Endodermal cell (in vitro differentiated cells): ENCODE measurements around the gene SIMC1. TPM values are rescaled to one million over a fixed set of nuclear protein-coding genes. Genes with fewer than 3 reads are reported as not detected.
"Not testable (repeated sequence)": the region's sequence is repeated elsewhere in the genome, so short reads cannot be mapped to it uniquely, and the experiment has no call there.

Source experiments
- DNase-seq: peaks from one replicate; pipeline ENCODE4 v3.0.0-alpha.2; 2017
- H3K27ac ChIP-seq: 2 replicates; pipeline ENCODE4 v1.5.1; 2013; ENCODE audit warnings: mild to moderate bottlenecking, low read depth, low read length, moderate library complexity
- H3K27me3 ChIP-seq: 2 replicates; pipeline ENCODE4 v1.6.1; 2013; ENCODE audit warnings: mild to moderate bottlenecking, low read length, moderate library complexity; ENCODE audit not compliant: insufficient read depth, control insufficient read depth, poor library complexity, severe bottlenecking
- H3K36me3 ChIP-seq: 2 replicates; pipeline ENCODE4 v1.7.0; 2013; ENCODE audit warnings: mild to moderate bottlenecking, low read length, moderate library complexity; ENCODE audit not compliant: control insufficient read depth, insufficient read depth
- H3K4me1 ChIP-seq: one replicate; pipeline ENCODE4 v1.7.0; 2013; ENCODE audit warnings: low read length; ENCODE audit not compliant: control insufficient read depth, insufficient read depth
- H3K4me3 ChIP-seq: 2 replicates; pipeline ENCODE4 v1.5.1; 2013; ENCODE audit warnings: mild to moderate bottlenecking, low read length, moderate library complexity
- H3K9ac ChIP-seq: 2 replicates; pipeline ENCODE4 v1.6.1; 2013; ENCODE audit warnings: mild to moderate bottlenecking, low read length, moderate library complexity; ENCODE audit not compliant: poor library complexity, severe bottlenecking; ENCODE audit errors: extremely low read depth
- H3K9me3 ChIP-seq: 2 replicates; pipeline ENCODE4 v1.6.1; 2013; ENCODE audit warnings: mild to moderate bottlenecking, low read length, moderate library complexity; ENCODE audit not compliant: control insufficient read depth
- H3K27ac Mint-ChIP-seq: 2 replicates; pipeline ENCODE4 v1.8.0; 2020; ENCODE audit warnings: mixed read lengths
- H3K27me3 Mint-ChIP-seq: 2 replicates; pipeline ENCODE4 v1.8.0; 2021; ENCODE audit warnings: mild to moderate bottlenecking, mixed read lengths; ENCODE audit not compliant: insufficient read depth
- H3K36me3 Mint-ChIP-seq: 2 replicates; pipeline ENCODE4 v1.8.0; 2020; ENCODE audit warnings: low read depth, mixed read lengths
- H3K4me1 Mint-ChIP-seq: 2 replicates; pipeline ENCODE4 v1.8.0; 2020; ENCODE audit warnings: mixed read lengths
- H3K4me3 Mint-ChIP-seq: 2 replicates; pipeline ENCODE4 v1.8.0; 2020; ENCODE audit warnings: mild to moderate bottlenecking, moderate library complexity, mixed read lengths
- H3K9me3 Mint-ChIP-seq: 2 replicates; pipeline ENCODE4 v1.8.0; 2020; ENCODE audit warnings: mild to moderate bottlenecking, mixed read lengths
- WGBS, 2 experiments: methylation state at CpG; one replicate each; pipeline versions ENCODE4 v1.1.5 to v1.1.7; 2013; ENCODE audit warnings: missing lambda C conversion rate in 2 of 2, mixed read lengths in 1 of 2; ENCODE audit not compliant: insufficient coverage in 1 of 2, insufficient read length in 1 of 2; 5-methylcytosine and 5-hydroxymethylcytosine counted together
- total RNA-seq, 2 donors: library from RNA; stranded (reverse); fragmentation: NEBNext Ultra II Directional in 1 of 2; extraction: Animal tissue kit (Norgen Biotek cat#: 25700) in 1 of 2; gene quantifications; 2 replicates in 1 of 2; 3 replicates in 1 of 2; pipeline ENCODE4 v1.2.1, GENCODE V29; 2021
- TF ChIP-seq, protein P1 (sequence below): fragments of 200-600 bp; sonication (generic); conservative IDR thresholded peaks from 2 replicates; pipeline ENCODE4 v1.5.0; 2021; ENCODE audit warnings: antibody characterized with exemption, mild to moderate bottlenecking

Gene SIMC1
- total RNA-seq, 2 donors from 2014 or later = 23.5 to 35.8 TPM

GRCh38 chr5:176250691-176251090 lies 12.5 kb downstream of the SIMC1 start:
- not testable (repeated sequence) for H3K27ac ChIP-seq, H3K27ac Mint-ChIP-seq, H3K36me3 Mint-ChIP-seq, H3K4me1 ChIP-seq, H3K4me3 Mint-ChIP-seq, H3K36me3 ChIP-seq, H3K9ac ChIP-seq, H3K27me3 ChIP-seq, H3K27me3 Mint-ChIP-seq, H3K9me3 ChIP-seq, H3K4me1 Mint-ChIP-seq, DNase-seq, H3K4me3 ChIP-seq
- 93% methylated on average over 2 of the region's 2 CpGs; no CpG with 5 or more reads in 1 of the 2 experiments for WGBS, 2 experiments
- H3K9me3 Mint-ChIP-seq = peaks cover 32% of the 10 kb centered on the region

- H3K9ac ChIP-seq, H3K27me3 Mint-ChIP-seq, H3K4me3 ChIP-seq, H3K4me1 Mint-ChIP-seq, H3K27ac Mint-ChIP-seq, H3K27ac ChIP-seq, H3K36me3 Mint-ChIP-seq, H3K4me3 Mint-ChIP-seq, H3K27me3 ChIP-seq, DNase-seq, H3K36me3 ChIP-seq, H3K9me3 ChIP-seq, H3K4me1 ChIP-seq: not testable (repeated sequence)
- H3K9me3 Mint-ChIP-seq = peaks cover 32% of the 10 kb centered on the region
- 98% methylated on average over 24 of the region's 36 CpGs; no CpG with 5 or more reads in 1 of the 2 experiments for WGBS, 2 experiments
These were observed 13.9 kb downstream of the SIMC1 start for GRCh38 chr5:176252171-176252570.

DNA sequence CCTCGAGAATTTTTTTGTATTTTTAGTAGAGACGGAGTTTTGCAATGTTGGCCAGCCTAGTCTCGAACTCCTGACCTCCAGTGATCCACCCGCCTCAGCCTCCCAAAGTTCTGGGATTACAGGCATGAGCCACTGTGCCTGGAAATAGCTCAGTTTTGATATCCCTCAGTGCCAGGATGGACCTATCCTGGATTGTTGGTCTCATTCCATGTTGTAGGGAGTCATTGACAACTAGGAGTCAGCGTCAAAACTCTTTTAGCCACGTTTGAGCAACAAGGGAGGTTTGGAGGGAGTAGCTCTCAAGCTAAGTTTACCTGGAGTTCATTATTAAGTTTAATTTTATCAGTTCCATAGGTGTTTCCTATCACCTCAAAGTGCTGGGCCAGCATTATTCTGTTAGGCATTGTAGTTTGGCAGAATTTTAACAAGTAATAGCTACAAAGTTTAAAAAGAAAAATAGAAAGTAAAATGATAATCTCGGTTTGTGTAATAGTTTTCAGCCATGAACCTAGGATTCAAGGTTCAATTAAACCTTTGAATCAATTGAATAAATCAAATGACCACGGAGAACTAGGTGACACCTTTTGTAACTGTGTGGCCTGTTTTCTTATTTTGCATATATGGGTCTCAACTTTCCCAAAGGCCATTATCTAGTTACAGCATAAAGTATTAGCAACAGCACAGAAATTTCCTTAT lies 15.3 kb downstream of the SIMC1 start:
- H3K9me3 Mint-ChIP-seq = peaks cover 27% of the 10 kb centered on the region
- not testable (repeated sequence) for H3K9ac ChIP-seq, H3K4me1 ChIP-seq, H3K4me1 Mint-ChIP-seq, H3K36me3 ChIP-seq, H3K4me3 ChIP-seq, H3K36me3 Mint-ChIP-seq, H3K27ac ChIP-seq, H3K27me3 ChIP-seq, H3K27me3 Mint-ChIP-seq, DNase-seq, H3K9me3 ChIP-seq, H3K27ac Mint-ChIP-seq, H3K4me3 Mint-ChIP-seq
- 93 to 98% methylated on average over 4 to 7 of the region's 8 CpGs for WGBS, 2 experiments

- no CpG with 5 or more reads among the region's 2 CpGs for WGBS, 2 experiments
- H3K27ac Mint-ChIP-seq, H3K36me3 ChIP-seq, H3K4me3 Mint-ChIP-seq, H3K4me3 ChIP-seq, H3K4me1 Mint-ChIP-seq, H3K36me3 Mint-ChIP-seq, H3K27me3 ChIP-seq, H3K27ac ChIP-seq, H3K4me1 ChIP-seq, H3K27me3 Mint-ChIP-seq, H3K9me3 ChIP-seq, DNase-seq, H3K9ac ChIP-seq: not testable (repeated sequence)
- TF ChIP-seq, protein P1, sequence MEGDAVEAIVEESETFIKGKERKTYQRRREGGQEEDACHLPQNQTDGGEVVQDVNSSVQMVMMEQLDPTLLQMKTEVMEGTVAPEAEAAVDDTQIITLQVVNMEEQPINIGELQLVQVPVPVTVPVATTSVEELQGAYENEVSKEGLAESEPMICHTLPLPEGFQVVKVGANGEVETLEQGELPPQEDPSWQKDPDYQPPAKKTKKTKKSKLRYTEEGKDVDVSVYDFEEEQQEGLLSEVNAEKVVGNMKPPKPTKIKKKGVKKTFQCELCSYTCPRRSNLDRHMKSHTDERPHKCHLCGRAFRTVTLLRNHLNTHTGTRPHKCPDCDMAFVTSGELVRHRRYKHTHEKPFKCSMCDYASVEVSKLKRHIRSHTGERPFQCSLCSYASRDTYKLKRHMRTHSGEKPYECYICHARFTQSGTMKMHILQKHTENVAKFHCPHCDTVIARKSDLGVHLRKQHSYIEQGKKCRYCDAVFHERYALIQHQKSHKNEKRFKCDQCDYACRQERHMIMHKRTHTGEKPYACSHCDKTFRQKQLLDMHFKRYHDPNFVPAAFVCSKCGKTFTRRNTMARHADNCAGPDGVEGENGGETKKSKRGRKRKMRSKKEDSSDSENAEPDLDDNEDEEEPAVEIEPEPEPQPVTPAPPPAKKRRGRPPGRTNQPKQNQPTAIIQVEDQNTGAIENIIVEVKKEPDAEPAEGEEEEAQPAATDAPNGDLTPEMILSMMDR = peak; percentile 15
- H3K9me3 Mint-ChIP-seq = peaks cover 25% of the 10 kb centered on the region
These were observed 15.8 kb downstream of the SIMC1 start for GRCh38 chr5:176254066-176254393.

GRCh38 chr5:176257871-176258505 lies 19.8 kb downstream of the SIMC1 start:
- not testable (repeated sequence) for H3K36me3 ChIP-seq, H3K4me1 Mint-ChIP-seq, H3K9ac ChIP-seq, H3K4me3 ChIP-seq, H3K27ac ChIP-seq, H3K27me3 Mint-ChIP-seq, H3K4me3 Mint-ChIP-seq, DNase-seq, H3K27me3 ChIP-seq, H3K9me3 ChIP-seq, H3K27ac Mint-ChIP-seq, H3K4me1 ChIP-seq
- H3K9me3 Mint-ChIP-seq = peaks cover 11% of the 10 kb centered on the region
- WGBS, 2 experiments = 80 to 97% methylated on average over 1 to 4 of the region's 5 CpGs
- H3K36me3 Mint-ChIP-seq = peaks cover 16% of the 10 kb centered on the region

DNA sequence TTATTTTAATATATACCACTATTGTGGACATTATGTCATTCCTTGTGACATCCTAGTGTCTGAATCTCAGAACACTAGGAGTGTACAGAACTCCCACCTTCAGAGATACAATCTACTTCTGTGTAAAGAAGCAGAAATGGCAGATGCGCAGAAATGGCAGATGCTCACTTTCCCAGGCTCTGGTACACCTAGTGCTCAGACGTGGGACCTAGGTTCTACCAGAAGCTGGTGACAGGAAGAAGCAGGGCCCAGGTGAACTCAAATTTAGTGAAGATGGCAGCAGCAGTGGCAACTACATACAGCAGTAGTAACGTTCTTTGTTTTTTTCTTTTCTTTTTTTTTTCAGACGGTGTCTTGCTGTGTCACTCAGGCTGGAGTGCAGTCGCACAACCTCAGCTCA lies 22.5 kb downstream of the SIMC1 start:
- 93 to 94% methylated on average over 3 of the region's 5 CpGs for WGBS, 2 experiments
- Mint-ChIP-seq H3K36me3 (peaks cover 31% of the 10 kb centered on the region), H3K9me3 (peaks cover 27% of the 10 kb centered on the region)
- not testable (repeated sequence) for H3K36me3 ChIP-seq, H3K4me1 Mint-ChIP-seq, H3K4me3 Mint-ChIP-seq, H3K27ac Mint-ChIP-seq, H3K27ac ChIP-seq, H3K4me1 ChIP-seq, H3K4me3 ChIP-seq, DNase-seq, H3K27me3 ChIP-seq, H3K27me3 Mint-ChIP-seq, H3K9ac ChIP-seq
- H3K9me3 ChIP-seq = peaks cover 15% of the 10 kb centered on the region
